H1 (cell line): ENCODE data around the gene ADGRV1. TPM values are rescaled to one million over a fixed set of nuclear protein-coding genes. Genes with fewer than 3 reads are reported as not detected.

Experiments used
- CTCF ChIA-PET: fragments of 300-600 bp; sonication (Branson Sonifier 250); formaldehyde crosslinking; loops from one replicate; lab custom pipeline; 2021; ENCODE audit not compliant: partially characterized antibody; lab: Charles Lee
- POLR2A ChIA-PET: fragments of 300-600 bp; sonication (Branson Sonifier 250); formaldehyde crosslinking; loops from one replicate; lab custom pipeline; 2021; ENCODE audit warnings: inconsistent platforms; ENCODE audit not compliant: partially characterized antibody; lab: Charles Lee
- DNase-seq, 2 experiments: peaks; one replicate each; pipeline versions ENCODE4 v3.0.0 to v3.0.0-alpha.2; 2010 to 2022; ENCODE audit warnings: low spot score in 2 of 2, low read depth in 1 of 2, mixed read lengths in 1 of 2
- FAIRE-seq: peaks from 2 replicates; lab custom pipeline; 2011; peaks lifted over from hg19 to GRCh38; lab: Jason Lieb, UNC
- H2AFZ ChIP-seq: 2 replicates; pipeline ENCODE4 v1.8.1; 2012; ENCODE audit warnings: low read length, inconsistent platforms
- H2AK5ac ChIP-seq: 2 replicates; pipeline ENCODE4 v1.6.1; 2013; ENCODE audit warnings: low read depth, low read length
- H2BK120ac ChIP-seq: replicated peaks from 2 replicates; pipeline ENCODE3; 2013; ENCODE audit warnings: low read depth, low read length, inconsistent platforms
- H2BK12ac ChIP-seq: 2 replicates; pipeline ENCODE4 v1.6.1; 2013; ENCODE audit warnings: low read depth, low read length
- H2BK15ac ChIP-seq: 2 replicates; pipeline ENCODE4 v1.6.1; 2013; ENCODE audit warnings: low read length
- H2BK20ac ChIP-seq: 2 replicates; pipeline ENCODE4 v1.6.1; 2013; ENCODE audit warnings: low read length
- H2BK5ac ChIP-seq: 2 replicates; pipeline ENCODE4 v1.6.1; 2013; ENCODE audit warnings: low read depth, low read length
- H3K14ac ChIP-seq: 2 replicates; pipeline ENCODE4 v1.6.1; 2013; ENCODE audit warnings: inconsistent platforms; ENCODE audit not compliant: insufficient read length
- H3K18ac ChIP-seq: 2 replicates; pipeline ENCODE4 v1.6.1; 2013; ENCODE audit warnings: low read length; ENCODE audit errors: extremely low read depth
- H3K23ac ChIP-seq: 2 replicates; pipeline ENCODE4 v1.6.1; 2013; ENCODE audit warnings: inconsistent platforms; ENCODE audit not compliant: insufficient read length
- H3K23me2 ChIP-seq: 2 replicates; pipeline ENCODE4 v1.6.1; 2013; ENCODE audit warnings: low read depth, low read length
- H3K27ac ChIP-seq: 2 replicates; pipeline ENCODE4 v1.6.1; 2011; ENCODE audit warnings: low read depth, low read length, inconsistent platforms
- H3K27me3 ChIP-seq, 4 experiments: replicated peaks in 1 of 4; 1 replicate in 1 of 4; 2 replicates in 3 of 4; pipeline versions ENCODE4 v1.6.1 to v1.8.1; 2011 to 2013; ENCODE audit warnings: low read length in 3 of 4, mild to moderate bottlenecking in 3 of 4, inconsistent platforms in 2 of 4, mixed read lengths in 2 of 4, moderate library complexity in 1 of 4; ENCODE audit not compliant: control insufficient read depth in 3 of 4, insufficient read depth in 3 of 4; ENCODE audit errors: extremely low read depth in 1 of 4
- H3K36me3 ChIP-seq, 4 experiments: 2 replicates each; pipeline versions ENCODE4 v1.6.1 to v1.8.1; 2011 to 2013; ENCODE audit warnings: mild to moderate bottlenecking in 4 of 4, low read length in 3 of 4, moderate library complexity in 2 of 4, control low read depth in 1 of 4, inconsistent platforms in 1 of 4; ENCODE audit not compliant: insufficient read depth in 4 of 4, control insufficient read depth in 2 of 4
- H3K4ac ChIP-seq: replicated peaks from 2 replicates; pipeline ENCODE3; 2013; ENCODE audit warnings: low read length, low read depth, mixed read lengths, inconsistent platforms; ENCODE audit not compliant: insufficient read length
- H3K4me1 ChIP-seq, 4 experiments: replicated peaks in 1 of 4; 1 replicate in 1 of 4; 2 replicates in 3 of 4; pipeline versions ENCODE4 v1.6.1 to v1.8.1; 2011 to 2013; ENCODE audit warnings: low read length in 3 of 4, inconsistent platforms in 2 of 4, mixed read lengths in 1 of 4; ENCODE audit not compliant: insufficient read depth in 4 of 4, control insufficient read depth in 3 of 4
- H3K4me2 ChIP-seq, 2 experiments: 2 replicates each; pipeline versions ENCODE4 v1.6.1 to v1.8.1; 2011 to 2013; ENCODE audit warnings: low read depth in 2 of 2, low read length in 2 of 2, control low read depth in 1 of 2, inconsistent platforms in 1 of 2, mild to moderate bottlenecking in 1 of 2; ENCODE audit not compliant: insufficient read depth in 1 of 2
- H3K4me3 ChIP-seq, 4 experiments: fragments of 200-600, 300-600 bp in 1 of 4; sonication (generic), shearing (Covaris generic), sonication (Bioruptor Twin) in 1 of 4; 2 replicates each; pipeline versions ENCODE4 v1.5.1 to v1.8.1; 2011 to 2016; ENCODE audit warnings: low read length in 4 of 4, low read depth in 3 of 4, control low read depth in 2 of 4, inconsistent platforms in 2 of 4, mild to moderate bottlenecking in 2 of 4, mixed read lengths in 1 of 4, moderate library complexity in 1 of 4; ENCODE audit not compliant: insufficient read depth in 2 of 4; ENCODE audit errors: extremely low read depth in 1 of 4
- H3K56ac ChIP-seq: replicated peaks from 2 replicates; pipeline ENCODE3; 2013; ENCODE audit warnings: low read depth, mild to moderate bottlenecking, mixed read lengths, low read length, inconsistent platforms; ENCODE audit not compliant: insufficient read length
- H3K79me1 ChIP-seq: 2 replicates; pipeline ENCODE4 v1.6.1; 2013; ENCODE audit warnings: low read depth, low read length, control low read depth
- H3K79me2 ChIP-seq, 2 experiments: 2 replicates each; pipeline versions ENCODE4 v1.6.1 to v1.8.1; 2012 to 2013; ENCODE audit warnings: low read length in 2 of 2, mild to moderate bottlenecking in 2 of 2, inconsistent platforms in 1 of 2; ENCODE audit not compliant: insufficient read depth in 2 of 2, control insufficient read depth in 1 of 2
- H3K9ac ChIP-seq, 4 experiments: replicated peaks in 1 of 4; 1 replicate in 1 of 4; 2 replicates in 3 of 4; pipeline versions ENCODE4 v1.6.1 to v1.8.1; 2011 to 2013; ENCODE audit warnings: low read depth in 3 of 4, low read length in 3 of 4, control low read depth in 2 of 4, mild to moderate bottlenecking in 2 of 4, moderate library complexity in 2 of 4, inconsistent platforms in 1 of 4; ENCODE audit errors: extremely low read depth in 1 of 4
- H3K9me3 ChIP-seq, 2 experiments: 2 replicates each; pipeline versions ENCODE4 v1.6.1 to v1.8.1; 2012 to 2013; ENCODE audit warnings: mild to moderate bottlenecking in 2 of 2, moderate library complexity in 2 of 2, control low read depth in 1 of 2, inconsistent platforms in 1 of 2, low read depth in 1 of 2, low read length in 1 of 2, mixed read lengths in 1 of 2; ENCODE audit not compliant: insufficient read depth in 2 of 2
- H4K20me1 ChIP-seq, 2 experiments: replicated peaks in 1 of 2; 2 replicates each; pipeline versions ENCODE3 to v1.8.1; 2011 to 2013; ENCODE audit warnings: inconsistent platforms in 2 of 2, low read length in 2 of 2, mild to moderate bottlenecking in 1 of 2; ENCODE audit not compliant: insufficient read depth in 2 of 2, control insufficient read depth in 1 of 2
- H4K5ac ChIP-seq: 2 replicates; pipeline ENCODE4 v1.6.1; 2013; ENCODE audit warnings: low read length, low read depth, mixed read lengths, inconsistent platforms; ENCODE audit not compliant: insufficient read length
- H4K8ac ChIP-seq: 2 replicates; pipeline ENCODE4 v1.8.0; 2013; ENCODE audit warnings: mild to moderate bottlenecking, moderate library complexity, low read length, inconsistent platforms; ENCODE audit not compliant: insufficient read depth; ENCODE audit errors: extremely low read depth
- H4K91ac ChIP-seq: replicated peaks from 2 replicates; pipeline ENCODE3; 2013; ENCODE audit warnings: low read length, mixed read lengths, inconsistent platforms; ENCODE audit not compliant: insufficient read length
- CTBP2 ChIP-seq: IDR thresholded peaks from 2 replicates; pipeline ENCODE4 v1.7.0; 2011; ENCODE audit warnings: borderline replicate concordance, mild to moderate bottlenecking, moderate library complexity, mixed read lengths, low read length; ENCODE audit not compliant: insufficient read depth, insufficient read length
- E2F6 ChIP-seq: IDR thresholded peaks from 2 replicates; pipeline ENCODE4 v1.6.1; 2012; ENCODE audit warnings: inconsistent platforms
- EP300 ChIP-seq, 2 experiments: IDR thresholded peaks; 1 replicate in 1 of 2; 2 replicates in 1 of 2; pipeline ENCODE4 v1.6.1; 2011 to 2012; ENCODE audit warnings: low read depth in 2 of 2, low read length in 2 of 2, mild to moderate bottlenecking in 2 of 2, borderline replicate concordance in 1 of 2, inconsistent platforms in 1 of 2, moderate library complexity in 1 of 2
- HDAC2 ChIP-seq, 2 experiments: fragments of 300-600 bp in 1 of 2; sonication (generic) in 1 of 2; IDR thresholded peaks; 2 replicates each; pipeline ENCODE4 v1.6.1; 2011 to 2012; ENCODE audit warnings: low read depth in 2 of 2, low read length in 2 of 2, mild to moderate bottlenecking in 2 of 2, moderate library complexity in 2 of 2, borderline replicate concordance in 1 of 2, inconsistent platforms in 1 of 2
- HDAC6 ChIP-seq: IDR thresholded peaks from one replicate; pipeline ENCODE4 v1.7.1; 2012; ENCODE audit warnings: low read depth, mild to moderate bottlenecking, inconsistent platforms, low read length, moderate library complexity
- KDM1A ChIP-seq: fragments of 200-600, 300-600 bp; sonication (generic); IDR thresholded peaks from 2 replicates; pipeline ENCODE4 v1.7.1; 2016; ENCODE audit warnings: mild to moderate bottlenecking, low read length, borderline replicate concordance
- NRF1 ChIP-seq: IDR thresholded peaks from 2 replicates; pipeline ENCODE4 v1.6.1; 2011; ENCODE audit warnings: mild to moderate bottlenecking, low read depth, low read length, improper control_type of control experiment
- PHF8 ChIP-seq: fragments of 200-600 bp; sonication (generic); conservative IDR thresholded peaks from 2 replicates; pipeline ENCODE4 v1.7.1; 2012; ENCODE audit warnings: low read depth, mild to moderate bottlenecking, inconsistent platforms, low read length, moderate library complexity
- POLR2AphosphoS5 ChIP-seq: IDR thresholded peaks from 2 replicates; pipeline ENCODE4 v1.6.1; 2011; ENCODE audit warnings: low read depth, low read length
- RXRA ChIP-seq: IDR thresholded peaks from 2 replicates; pipeline ENCODE4 v1.6.1; 2011; ENCODE audit warnings: low read depth, mild to moderate bottlenecking, low read length, moderate library complexity; ENCODE audit not compliant: insufficient read depth
- SIN3A ChIP-seq, 2 experiments: IDR thresholded peaks in 1 of 2; conservative IDR thresholded peaks in 1 of 2; 2 replicates each; pipeline ENCODE4 v1.6.1; 2011 to 2012; ENCODE audit warnings: low read length in 2 of 2, improper control_type of control experiment in 1 of 2, low read depth in 1 of 2, mild to moderate bottlenecking in 1 of 2
- TAF1 ChIP-seq: IDR thresholded peaks from 2 replicates; pipeline ENCODE4 v1.6.1; 2011; ENCODE audit warnings: mild to moderate bottlenecking, low read depth, low read length
- TAF7 ChIP-seq: optimal IDR thresholded peaks from 2 replicates; pipeline ENCODE3; 2011; ENCODE audit warnings: low read depth, mild to moderate bottlenecking, inconsistent platforms, low read length, moderate library complexity, borderline replicate concordance
- WGBS, 2 experiments: shearing (Covaris generic) in 1 of 2; methylation state at CpG; one replicate each; pipeline versions ENCODE4 v1.1.6 to v1.1.7; 2013 to 2015; ENCODE audit warnings: low lambda C conversion rate in 2 of 2, mixed read lengths in 2 of 2, inconsistent platforms in 1 of 2, low coverage in 1 of 2, missing lambda C conversion rate in 1 of 2; ENCODE audit not compliant: insufficient replicate concordance in 2 of 2, insufficient coverage in 1 of 2, insufficient read length in 1 of 2; ENCODE audit errors: extremely low coverage in 1 of 2, missing lambda C conversion rate in 1 of 2; 5-methylcytosine and 5-hydroxymethylcytosine counted together
- polyA plus RNA-seq, 7 experiments: library from polyadenylated mRNA; depleted of rRNA in 3 of 7; stranded (reverse) in 5 of 7; unstranded in 2 of 7; fragments of >200 nt in 5 of 7; fragments of 200-250 nt in 2 of 7; gene quantifications; 1 replicate in 5 of 7; 2 replicates in 1 of 7; 4 replicates in 1 of 7; pipeline versions ENCODE4 v1.2.1 to v1.2.3, GENCODE V29; 2011 to 2013; ENCODE audit warnings: missing spikeins in 2 of 7, mixed read lengths in 2 of 7
- total RNA-seq: library from RNA; stranded (reverse); fragmentation: NEBNext Ultra II Directional; extraction: Animal tissue kit (Norgen Biotek cat#: 25700); gene quantifications from 2 replicates; pipeline ENCODE4 v1.2.1, GENCODE V29; 2021

The ADGRV1 gene
- total and polyA plus RNA-seq, 2 of the 8 experiments (the other 6 are each of a cell fraction or from before 2014, with no cell fraction given): 53.1 to 62.2 TPM

- Histone ChIP-seq H3K27me3 (no peaks in the 10 kb centered on the region), H3K18ac (no peak overlapping the region), H3K14ac (no peak overlapping the region), H3K23ac (no peak overlapping the region), H2BK12ac (no peak overlapping the region), H3K79me1 (no peaks in the 10 kb centered on the region; the same call in 1 of the 2 replicates), H4K20me1 (peaks cover 2 to 3% of the 10 kb centered on the region in 2 experiments), H3K23me2 (no peaks in the 10 kb centered on the region), H2BK120ac (no peak overlapping the region), H3K79me2 (no peaks in the 10 kb centered on the region), H3K9me3 (no peaks in the 10 kb centered on the region), H4K8ac (no peak overlapping the region), H2BK5ac (no peak overlapping the region), H3K36me3 (peaks cover 10 to 60% (median 22%) of the 10 kb centered on the region in 4 experiments), H3K27ac (no peak overlapping the region), H3K4me1 (no peaks in the 10 kb centered on the region), H2BK20ac (no peak overlapping the region), H3K4me3 (no peak overlapping the region), H4K91ac (no peak overlapping the region), H3K4me2 (no peak overlapping the region), H3K4ac (no peak overlapping the region), H2BK15ac (no peak overlapping the region), H4K5ac (no peak overlapping the region), H2AFZ (no peak overlapping the region), H3K56ac (no peak overlapping the region), H2AK5ac (no peak overlapping the region), H3K9ac (no peak overlapping the region)
- FAIRE-seq (no peak), DNase-seq (no peak)
- CTCF ChIA-PET: no interaction called here
- 93% methylated on average over 2 of the region's 2 CpGs; no CpG with 5 or more reads in 1 of the 2 experiments for WGBS, 2 experiments
- POLR2A ChIA-PET: no interaction called here
- TF ChIP-seq PHF8 (no peak), POLR2AphosphoS5 (no peak), NRF1 (no peak), RXRA (no peak), CTBP2 (no peak), TAF1 (no peak), KDM1A (no peak), EP300 (IDR thresholded peaks at IDR 0.05; ENCODE audit: borderline replicate concordance in 1 of 2, low read depth in 2 of 2, low read length in 2 of 2) (no peak), SIN3A (conservative IDR thresholded peaks at IDR 0.05 in 1 of 2, IDR thresholded peaks at IDR 0.05 in 1 of 2; ENCODE audit: low read depth in 1 of 2, low read length in 2 of 2) (no peak), E2F6 (no peak), HDAC2 (IDR thresholded peaks at IDR 0.05; ENCODE audit: borderline replicate concordance in 1 of 2, low read depth in 2 of 2, low read length in 2 of 2) (no peak), HDAC6 (no peak), TAF7 (no peak)
These were observed 95.6 kb downstream of the ADGRV1 start for GRCh38 chr5:90654215-90654614.
